ENCODE results near the gene LTBP4.

Gene LTBP4

DNA sequence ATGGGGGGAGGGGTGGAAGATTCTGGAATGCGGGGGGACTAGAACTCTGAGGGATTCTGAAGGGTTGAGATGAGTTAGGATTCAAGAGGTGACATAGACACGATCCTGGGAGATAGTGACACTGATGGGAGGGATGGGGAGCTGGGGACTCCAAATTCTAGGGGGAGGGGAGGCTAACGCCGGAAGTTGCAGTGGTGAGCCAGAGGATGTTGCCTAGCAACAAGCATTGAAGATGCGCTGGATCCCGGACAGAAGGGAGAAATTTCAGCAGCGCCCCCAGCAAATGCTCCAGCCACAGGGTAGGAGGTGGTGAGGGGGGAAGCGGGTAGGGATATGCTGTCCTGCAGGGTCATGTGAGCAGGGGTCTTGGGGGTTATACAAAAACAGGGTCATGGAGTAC, 6.9 kb upstream of the LTBP4 start:
- DNase-seq (ENCODE audit: low read depth in 1 of 2, low spot score in 1 of 2): no peak
- no peak for TF ChIP-seq JUND (IDR thresholded peaks at IDR 0.05; ENCODE audit: low read depth)
- in situ Hi-C loops (cut with HindIII; ENCODE audit: low pct_unique_long_range_greater_than_20kb, low sequenced_read_pairs): no loop called here

DNA sequence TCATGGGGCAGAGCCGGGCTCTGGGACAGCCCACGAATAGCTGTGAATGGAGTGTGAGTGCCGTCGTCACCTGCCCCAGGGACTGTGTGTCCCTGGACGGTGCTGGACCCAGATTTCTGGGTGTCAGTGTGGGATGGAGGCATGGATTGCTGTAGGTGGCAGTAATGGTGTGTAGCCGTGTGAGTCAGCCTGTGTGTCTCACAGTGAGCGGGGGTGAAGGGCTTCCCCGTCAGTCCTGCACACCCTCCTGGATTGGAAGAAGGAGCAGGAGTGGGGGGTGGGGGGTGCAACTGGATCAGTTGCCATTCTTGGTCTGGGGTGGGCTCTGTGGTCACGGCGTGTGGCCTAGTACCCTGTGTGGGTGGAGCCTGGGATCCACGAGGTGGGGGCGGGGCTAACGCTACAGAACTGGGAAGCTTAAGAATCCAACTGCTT, 6.5 kb upstream of the LTBP4 start:
- in situ Hi-C loops (cut with HindIII; ENCODE audit: low pct_unique_long_range_greater_than_20kb, low sequenced_read_pairs): no loop called here
- no peak for TF ChIP-seq JUND (IDR thresholded peaks at IDR 0.05; ENCODE audit: low read depth)
- DNase-seq (ENCODE audit: low read depth in 1 of 2, low spot score in 1 of 2): no peak

DNA sequence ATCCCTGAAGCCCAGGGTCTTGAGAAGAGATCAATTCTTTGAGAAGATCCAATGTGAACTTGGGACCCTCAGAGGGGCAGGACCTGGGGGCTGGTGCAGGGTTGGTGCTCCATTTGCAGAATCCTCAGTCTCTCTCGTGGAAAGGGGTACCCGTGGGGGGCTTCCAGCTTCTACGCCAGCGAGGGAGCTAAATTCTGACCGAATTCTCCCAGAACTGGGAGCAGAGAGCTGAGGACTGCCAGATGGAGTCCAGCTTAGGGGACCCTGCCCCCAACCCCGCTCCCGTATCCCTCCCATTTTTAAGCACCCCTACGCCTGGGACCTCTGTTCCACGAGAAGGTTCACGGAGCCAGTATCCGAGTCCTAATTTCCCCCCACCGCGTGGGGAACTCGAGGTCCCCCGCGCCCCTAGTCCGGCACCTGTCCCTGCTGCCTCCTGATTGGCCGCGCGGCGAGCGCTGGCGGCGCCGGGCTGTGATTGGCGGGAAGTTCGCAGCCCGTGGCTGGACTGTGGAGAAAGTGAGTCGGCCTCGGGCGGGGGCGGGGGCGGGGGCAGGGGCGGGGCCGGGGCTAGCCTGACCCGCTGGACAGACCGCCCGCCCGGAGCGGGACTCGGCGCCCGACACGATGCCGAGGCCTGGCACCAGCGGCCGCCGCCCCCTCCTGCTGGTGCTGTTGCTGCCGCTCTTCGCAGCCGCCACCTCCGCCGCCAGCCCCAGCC, 4.4 kb upstream of the LTBP4 start:
- DNase-seq (ENCODE audit: low read depth in 1 of 2, low spot score in 1 of 2): peak; percentile 61 to 77
- in situ Hi-C loops (cut with HindIII; ENCODE audit: low pct_unique_long_range_greater_than_20kb, low sequenced_read_pairs): no loop called here
- no peak for TF ChIP-seq JUND (IDR thresholded peaks at IDR 0.05; ENCODE audit: low read depth)

DNA sequence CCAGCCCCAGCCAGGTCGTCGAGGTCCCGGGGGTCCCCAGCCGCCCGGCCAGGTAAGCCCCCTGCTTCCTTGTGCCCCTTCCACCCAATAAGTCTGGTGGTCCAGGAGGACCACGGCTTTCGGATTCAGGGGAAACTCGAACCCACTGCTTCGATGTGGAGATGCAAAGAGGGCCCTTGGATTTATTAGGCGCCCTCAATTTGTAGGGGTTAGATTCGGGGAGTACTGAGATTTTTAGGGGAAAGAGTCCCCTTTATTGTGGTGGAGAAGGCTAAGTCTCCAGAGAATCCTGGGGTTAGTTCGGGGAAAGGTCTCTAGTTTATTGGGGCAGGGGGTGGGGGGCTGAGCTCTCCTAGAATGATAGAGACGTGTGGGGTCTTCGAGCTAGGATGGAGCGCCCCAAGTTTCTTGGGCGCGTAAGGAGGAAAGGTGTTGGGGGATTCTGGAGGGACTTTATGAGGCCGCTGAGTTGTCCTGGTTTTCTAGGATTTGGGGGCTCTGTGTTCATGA, 3.8 kb upstream of the LTBP4 start:
- in situ Hi-C loops (cut with HindIII; ENCODE audit: low pct_unique_long_range_greater_than_20kb, low sequenced_read_pairs): no loop called here
- no peak for TF ChIP-seq JUND (IDR thresholded peaks at IDR 0.05; ENCODE audit: low read depth)
- no peak for DNase-seq (ENCODE audit: low read depth in 1 of 2, low spot score in 1 of 2)

DNA sequence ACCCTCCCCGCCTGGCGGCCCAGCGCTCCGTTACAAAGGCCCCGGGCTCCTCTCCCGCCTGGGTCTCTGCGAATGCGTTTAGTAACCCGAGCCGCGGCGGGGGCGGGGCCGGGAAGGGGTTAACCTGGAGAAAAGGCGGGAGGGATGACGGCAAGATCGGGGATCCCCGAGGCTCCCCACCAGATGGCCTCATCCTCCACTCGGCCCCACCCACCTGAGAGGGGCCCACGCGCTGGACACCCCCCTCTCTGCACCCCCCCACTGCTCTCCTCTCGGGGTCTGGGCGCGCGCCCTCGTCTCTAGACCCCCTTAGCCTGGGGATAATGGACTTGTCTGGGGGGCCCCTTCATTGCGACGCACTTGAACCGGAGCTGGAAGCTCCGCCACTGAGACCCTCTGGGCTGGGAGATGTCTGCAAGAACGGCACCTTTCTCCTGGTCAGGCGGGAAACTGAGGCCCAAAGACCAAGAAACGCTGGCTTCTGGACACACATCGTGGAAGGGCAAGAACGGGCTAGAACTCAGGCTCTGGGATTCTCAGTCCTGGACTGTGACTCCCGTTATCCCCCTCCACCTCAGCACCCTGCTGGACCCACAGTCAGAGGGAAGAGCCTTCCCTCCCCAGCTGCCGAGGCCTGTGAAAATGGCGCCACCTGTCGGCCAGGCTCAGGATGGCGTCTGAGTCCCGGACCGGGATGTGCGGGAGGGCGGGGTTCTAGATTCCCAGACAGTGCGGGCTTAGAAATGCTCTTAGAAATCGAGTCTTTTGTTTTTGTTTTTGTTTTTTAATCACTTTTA, 2.9 kb upstream of the LTBP4 start:
- TF ChIP-seq JUND (IDR thresholded peaks at IDR 0.05; ENCODE audit: low read depth): no peak
- in situ Hi-C loops (cut with HindIII; ENCODE audit: low pct_unique_long_range_greater_than_20kb, low sequenced_read_pairs): no loop called here
- peak; percentile 77 to 84 for DNase-seq (ENCODE audit: low read depth in 1 of 2, low spot score in 1 of 2)

DNA sequence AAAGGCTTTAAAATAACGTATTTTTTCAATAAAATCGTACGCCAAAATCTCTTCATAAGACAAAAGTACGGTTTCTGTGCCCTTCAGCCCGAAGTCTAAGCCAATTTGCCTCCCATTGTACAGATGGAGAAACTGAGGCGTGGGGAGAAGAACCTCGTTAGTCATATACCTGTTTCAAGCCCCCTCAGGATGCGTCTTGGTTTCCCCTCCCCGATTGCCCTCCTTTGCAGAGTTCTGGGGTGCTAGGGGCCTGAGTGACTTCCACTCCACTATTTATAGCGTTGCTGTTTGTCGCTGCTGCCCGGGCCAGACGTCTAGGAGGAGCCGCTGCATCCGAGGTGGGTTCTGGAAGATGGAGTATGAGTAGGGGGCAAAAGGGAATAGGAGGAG, 2.3 kb upstream of the LTBP4 start:
- no peak for DNase-seq (ENCODE audit: low read depth in 1 of 2, low spot score in 1 of 2)
- in situ Hi-C loops (cut with HindIII; ENCODE audit: low pct_unique_long_range_greater_than_20kb, low sequenced_read_pairs): no loop called here
- no peak for TF ChIP-seq JUND (IDR thresholded peaks at IDR 0.05; ENCODE audit: low read depth)

DNA sequence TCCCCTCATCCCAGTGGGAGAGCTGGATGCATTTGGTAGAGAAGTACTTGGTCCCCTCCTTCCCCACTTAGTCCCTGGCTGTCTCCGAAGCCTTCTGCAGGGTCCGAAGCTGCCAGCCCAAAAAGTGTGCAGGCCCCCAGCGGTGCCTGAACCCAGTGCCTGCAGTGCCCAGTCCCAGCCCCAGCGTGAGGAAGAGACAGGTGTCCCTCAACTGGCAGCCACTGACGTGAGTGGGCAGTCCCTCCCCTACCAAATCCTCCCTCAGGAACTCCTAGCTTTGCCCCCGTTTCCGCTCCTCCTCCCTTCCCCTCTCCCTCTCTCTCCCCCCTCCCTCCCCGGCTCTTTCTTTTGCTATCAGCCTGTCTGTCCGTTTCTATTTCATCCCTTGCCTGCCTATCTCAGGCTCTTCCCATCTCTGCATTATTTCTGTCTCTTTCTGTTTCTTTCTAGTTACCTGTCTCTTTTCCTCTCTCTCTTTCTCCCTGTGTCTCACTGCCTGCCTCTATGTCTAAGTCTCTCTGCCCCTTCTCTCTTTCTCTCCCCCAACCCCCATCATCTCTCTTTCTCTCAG, 1.8 kb upstream of the LTBP4 start:
- in situ Hi-C loops (cut with HindIII; ENCODE audit: low pct_unique_long_range_greater_than_20kb, low sequenced_read_pairs): no loop called here

DNA sequence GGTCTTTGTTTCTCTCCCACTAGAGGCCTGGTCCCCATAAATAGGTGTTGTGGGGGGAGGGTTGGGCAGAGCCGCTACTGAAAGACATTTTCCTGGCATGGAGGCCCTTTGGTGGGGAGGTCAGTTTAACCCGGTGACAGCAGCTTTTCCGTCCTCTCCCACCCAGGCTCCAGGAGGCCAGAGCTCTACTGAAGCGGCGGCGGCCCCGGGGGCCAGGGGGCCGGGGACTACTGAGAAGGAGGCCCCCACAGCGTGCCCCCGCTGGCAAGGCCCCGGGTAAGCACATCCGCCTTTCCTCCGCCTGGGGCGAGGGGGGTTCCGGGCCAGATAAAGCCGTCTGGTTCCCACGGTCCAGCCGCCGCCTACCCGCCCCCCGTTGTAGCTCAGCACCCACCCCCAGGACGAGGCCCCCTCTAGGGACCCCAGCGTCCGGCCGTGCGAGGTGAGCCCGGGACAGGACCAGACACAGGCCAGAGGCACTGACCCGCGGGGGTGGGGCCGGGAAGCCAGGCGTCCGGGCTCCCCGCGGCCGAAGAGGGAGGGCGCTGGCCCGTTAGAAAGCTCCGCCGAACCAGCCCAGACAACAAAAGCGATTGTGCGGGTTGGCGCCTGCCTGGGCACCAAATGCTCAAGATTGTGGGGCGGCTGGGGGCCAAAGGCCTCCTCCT, 1.1 kb upstream of the LTBP4 start:
- no peak for DNase-seq (ENCODE audit: low read depth in 1 of 2, low spot score in 1 of 2)
- in situ Hi-C loops (cut with HindIII; ENCODE audit: low pct_unique_long_range_greater_than_20kb, low sequenced_read_pairs): no loop called here
- no peak for TF ChIP-seq JUND (IDR thresholded peaks at IDR 0.05; ENCODE audit: low read depth)

More for the DNA sequence above, 1.8 kb upstream of the LTBP4 start:
- no peak for TF ChIP-seq JUND (IDR thresholded peaks at IDR 0.05; ENCODE audit: low read depth)
- no peak for DNase-seq (ENCODE audit: low read depth in 1 of 2, low spot score in 1 of 2)

DNA sequence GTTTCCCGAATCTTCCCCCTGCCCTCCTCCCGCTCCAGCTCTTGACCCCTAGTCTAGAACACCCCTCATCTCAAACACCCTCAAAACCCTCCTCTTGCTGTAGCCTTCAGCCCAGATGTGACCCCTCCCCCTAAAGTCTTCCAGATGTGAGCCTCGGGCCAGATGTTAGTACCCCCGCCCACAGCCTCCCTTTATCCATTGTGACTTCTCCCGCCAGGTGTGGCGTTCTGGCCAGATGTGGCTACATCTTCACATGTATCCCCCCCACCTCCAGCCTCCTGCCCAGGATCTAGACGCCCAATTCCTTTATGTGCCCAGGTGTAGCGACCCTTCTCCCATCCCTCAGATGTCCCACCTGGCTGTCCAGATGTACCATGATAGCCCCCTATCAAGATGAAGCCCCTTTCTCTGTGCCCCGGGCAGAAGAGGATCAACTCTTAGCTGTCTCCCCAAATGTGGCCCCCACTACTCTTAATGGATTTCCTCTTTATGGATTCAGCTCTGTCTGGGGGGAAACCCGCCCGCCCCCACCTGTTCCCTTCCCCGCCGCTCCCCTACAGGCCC, 517 bp upstream of the LTBP4 start:
- no peak for TF ChIP-seq JUND (IDR thresholded peaks at IDR 0.05; ENCODE audit: low read depth)
- no peak for DNase-seq (ENCODE audit: low read depth in 1 of 2, low spot score in 1 of 2)
- in situ Hi-C loops (cut with HindIII; ENCODE audit: low pct_unique_long_range_greater_than_20kb, low sequenced_read_pairs): no loop called here

DNA sequence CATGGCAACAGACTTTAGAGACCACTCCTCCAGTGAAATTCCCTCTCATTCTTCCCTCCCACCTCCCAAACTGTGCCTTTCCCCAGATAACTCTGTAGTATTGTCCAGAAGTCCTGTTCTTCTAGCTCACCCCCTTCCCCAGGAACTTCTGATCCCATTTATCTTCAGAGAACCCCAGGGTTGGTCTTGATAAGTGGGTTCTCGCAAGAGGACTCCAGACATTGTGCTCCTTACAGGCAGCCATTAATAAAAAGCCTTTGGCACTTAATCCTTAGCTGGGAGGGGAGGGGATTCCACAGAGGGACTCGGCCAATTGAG, 1.9 kb downstream of the LTBP4 start:
- DNase-seq (ENCODE audit: low read depth in 1 of 2, low spot score in 1 of 2): no peak
- in situ Hi-C loops (cut with HindIII; ENCODE audit: low pct_unique_long_range_greater_than_20kb, low sequenced_read_pairs): no loop called here
- TF ChIP-seq JUND (IDR thresholded peaks at IDR 0.05; ENCODE audit: low read depth): no peak

DNA sequence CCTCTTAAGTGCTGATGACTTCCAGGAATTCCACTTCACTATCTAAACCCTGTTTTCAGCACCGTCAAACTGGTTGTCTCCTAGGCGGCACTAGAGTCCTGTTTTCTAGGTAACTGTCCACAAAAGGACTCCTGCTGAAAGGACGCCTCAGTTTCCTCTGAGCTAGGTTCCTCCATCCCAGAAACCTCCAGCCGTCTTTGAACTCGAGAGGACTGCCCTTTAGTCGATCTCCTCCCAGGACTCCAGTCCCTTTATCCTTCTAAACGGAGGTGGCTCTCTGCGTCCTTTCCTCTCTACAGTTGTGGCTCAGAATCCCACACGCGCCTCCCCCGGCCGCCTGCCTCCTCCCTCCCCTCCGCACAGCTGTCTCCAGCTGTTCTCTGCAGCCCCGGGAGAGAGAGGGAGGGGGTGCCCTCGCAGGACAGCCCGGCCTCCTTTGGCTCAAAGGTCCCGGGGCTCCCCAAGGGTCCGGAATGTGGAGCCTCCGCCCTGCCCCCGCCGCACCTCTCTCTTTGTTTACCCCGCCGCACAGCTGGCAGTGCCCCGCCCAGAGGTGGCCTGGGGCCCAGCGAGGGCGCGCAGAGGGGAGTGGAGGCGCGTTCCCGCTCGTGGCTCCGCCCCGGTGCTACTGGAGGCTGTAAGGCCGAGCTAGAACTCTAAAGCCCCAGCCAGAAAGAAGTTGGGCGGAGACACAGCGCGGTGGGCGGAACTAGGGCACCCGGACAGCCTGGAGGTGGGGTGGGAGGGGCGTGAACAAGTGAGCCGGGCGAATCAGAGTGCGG, 2.4 kb downstream of the LTBP4 start:
- TF ChIP-seq JUND (IDR thresholded peaks at IDR 0.05; ENCODE audit: low read depth): no peak
- peak; percentile 47 to 83 for DNase-seq (ENCODE audit: low read depth in 1 of 2, low spot score in 1 of 2)
- in situ Hi-C loops (cut with HindIII; ENCODE audit: low pct_unique_long_range_greater_than_20kb, low sequenced_read_pairs): no loop called here

Measured in T47D (cell line).